GM15510 (cell line): ENCODE measurements around the gene ACKR3.

ENCODE experiments used
- POLR2A ChIP-seq: IDR thresholded peaks from 3 replicates; pipeline ENCODE4 v1.6.1; 2011; ENCODE audit warnings: borderline replicate concordance; ENCODE audit not compliant: insufficient read length; ENCODE audit errors: extremely low read depth

Gene ACKR3

DNA sequence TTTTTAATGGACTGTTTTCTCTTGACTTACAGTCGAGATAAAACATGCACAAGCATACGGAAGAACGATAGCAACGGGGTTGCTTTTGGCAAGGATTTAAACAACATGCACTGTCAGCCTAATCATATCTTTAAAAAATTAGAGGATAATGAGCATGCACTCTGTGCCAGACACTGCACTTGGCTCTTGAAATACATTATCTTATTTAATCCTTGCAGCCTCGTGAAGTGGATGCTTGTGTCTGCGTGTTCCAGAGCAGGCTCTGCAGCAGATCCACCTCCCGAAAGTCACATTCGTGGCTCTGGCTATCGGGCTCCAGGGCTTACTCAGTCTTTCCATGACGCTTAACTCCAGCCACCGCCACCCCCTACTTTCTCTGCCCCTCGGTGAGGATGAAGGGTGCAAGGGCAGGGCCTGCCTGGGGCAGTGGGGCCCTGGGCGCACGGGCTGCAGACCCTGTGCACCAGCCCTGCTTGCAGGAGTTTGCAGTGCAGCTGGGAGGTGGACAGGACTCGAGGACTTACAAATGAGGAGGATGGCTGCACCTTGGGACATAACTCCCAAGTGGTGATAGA lies 61.7 kb downstream of the ACKR3 start:
- TF ChIP-seq POLR2A, result no peak

DNA sequence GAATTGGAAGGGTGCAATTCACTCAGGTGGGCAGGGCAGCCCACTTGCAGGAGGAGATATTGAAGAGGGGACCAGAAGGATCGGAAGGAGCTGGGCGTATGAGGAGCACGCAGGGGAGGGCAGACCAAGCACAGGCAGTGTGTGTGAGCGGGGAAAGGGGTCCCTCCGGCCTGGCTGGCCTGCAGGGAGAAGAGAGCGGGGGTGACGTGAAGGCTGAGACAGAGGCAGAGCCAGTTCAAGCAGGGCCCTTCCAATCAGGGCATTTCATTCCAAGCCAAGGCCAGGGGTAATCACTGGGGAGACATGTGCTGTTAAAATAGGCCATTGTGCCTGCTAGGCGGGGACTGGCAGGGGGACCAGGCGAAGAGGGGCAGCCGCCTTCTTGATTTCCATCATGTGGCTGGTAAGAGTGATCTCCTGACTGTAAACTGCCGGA lies 62.2 kb downstream of the ACKR3 start:
- no peak for TF ChIP-seq POLR2A
